Activated CD4-positive, alpha-beta T cell treated with anti-CD3 and anti-CD28 coated beads, Interleukin-2, Interleukin-6, amounts not matched to agents 100 ng/mL and 50 ng/mL, durations not matched to agents 16 hours and 8 hours (primary cell): ENCODE measurements around the gene COMT.

ENCODE experiments used
- DNase-seq: peaks from one replicate; pipeline ENCODE4 v3.0.0-alpha.2; 2020

COMT gene

GRCh38 chr22:20014526-20015186 is 73.1 kb downstream of the COMT start:
- DNase-seq = no peak

GRCh38 chr22:20015187-20015625 is 73.6 kb downstream of the COMT start:
- no peak for DNase-seq

- no peak for DNase-seq
Measured at GRCh38 chr22:20015971-20016733, 74.6 kb downstream of the COMT start.

- DNase-seq = peak; percentile 94
Measured at GRCh38 chr22:20016734-20017621, 75.4 kb downstream of the COMT start, which contains the start of gene ARVCF. TSS of gene ARVCF (minus strand) at chr22:20016823. CDS start at chr22:19990794, 26,029 bp downstream.

GRCh38 chr22:20017622-20017958 is 76.0 kb downstream of the COMT start:
- DNase-seq = no peak

- DNase-seq = no peak
Measured at GRCh38 chr22:20018001-20018400, 76.4 kb downstream of the COMT start.
